Tibial nerve (tissue), 4 donors: ENCODE results near the gene MYO1D. TPM values are rescaled to one million over a fixed set of nuclear protein-coding genes. Genes with fewer than 3 reads are reported as not detected.
A peak's percentile ranks its signal among the peaks of the same experiment; 100 is the strongest.

Source experiments
- DNase-seq, 2 donors: peaks; one replicate each; pipeline ENCODE4 v3.0.0-alpha.2; 2019; ENCODE audit warnings: low spot score in 2 of 2
- H3K27ac ChIP-seq, 4 donors: fragments of 200-600 bp; sonication (generic) in 3 of 4; one replicate each; pipeline ENCODE4 v1.5.1; 2017 to 2019; ENCODE audit warnings: mild to moderate bottlenecking in 1 of 4
- H3K27me3 ChIP-seq, 2 donors: fragments of 200-600 bp; sonication (generic) in 1 of 2; one replicate each; pipeline versions ENCODE4 v1.5.1 to v1.6.0; 2017 to 2019
- H3K36me3 ChIP-seq, 3 donors: fragments of 200-600 bp; sonication (generic); one replicate each; pipeline ENCODE4 v1.5.1; 2018 to 2019
- H3K4me1 ChIP-seq, 4 donors: fragments of 200-600 bp; sonication (generic) in 3 of 4; one replicate each; pipeline ENCODE4 v1.5.1; 2017 to 2019
- H3K4me3 ChIP-seq, 4 donors: fragments of 200-600 bp; sonication (generic) in 3 of 4; one replicate each; pipeline ENCODE4 v1.5.1; 2017 to 2019; ENCODE audit warnings: mild to moderate bottlenecking in 1 of 4, moderate library complexity in 1 of 4
- H3K9me3 ChIP-seq, 4 donors: fragments of 200-600 bp; sonication (generic) in 3 of 4; one replicate each; pipeline ENCODE4 v1.5.1; 2017 to 2019
- CTCF ChIP-seq, 5 experiments: fragments of 200-600 bp in 3 of 5; fragments of 450-650 bp in 2 of 5; sonication (generic) in 3 of 5; IDR thresholded peaks; one replicate each; pipeline ENCODE4 v1.5.1; 2016 to 2019; ENCODE audit warnings: antibody characterized with exemption in 5 of 5, mild to moderate bottlenecking in 3 of 5, moderate library complexity in 2 of 5
- EP300 ChIP-seq, 2 donors: sonication (generic); formaldehyde crosslinking; IDR thresholded peaks; one replicate each; pipeline ENCODE4 v1.6.1; 2017; ENCODE audit warnings: antibody characterized with exemption in 2 of 2, mild to moderate bottlenecking in 1 of 2
- POLR2A ChIP-seq, 2 donors: fragments of 450-650 bp; IDR thresholded peaks; one replicate each; pipeline ENCODE4 v1.6.1; 2017; ENCODE audit warnings: antibody characterized with exemption in 2 of 2, mild to moderate bottlenecking in 2 of 2, moderate library complexity in 2 of 2
- WGBS, 2 donors: methylation state at CpG; one replicate each; pipeline ENCODE4 v1.1.5; 2018; 5-methylcytosine and 5-hydroxymethylcytosine counted together
- total RNA-seq, 4 donors: library from RNA; depleted of rRNA; stranded (reverse); fragments of >200 nt; gene quantifications; one replicate each; pipeline ENCODE4 v1.1.0, GENCODE V29; 2016

Gene MYO1D
- total RNA-seq, 4 donors from 2014 or later, result 28.5 to 49.6 (median 42.4) TPM

- WGBS, 2 donors, result 68% methylated on average over 11 of the region's 11 CpGs
Measured at GRCh38 chr17:32482568-32483320, 394.2 kb downstream of the MYO1D start.

GRCh38 chr17:32481193-32481592 lies 395.7 kb downstream of the MYO1D start:
- no peak overlapping the region for H3K4me3 ChIP-seq
- no peak overlapping the region for H3K27ac ChIP-seq
- TF ChIP-seq POLR2A (IDR thresholded peaks at IDR 0.05) (no peak), EP300 (IDR thresholded peaks at IDR 0.05) (no peak), CTCF (IDR thresholded peaks at IDR 0.05) (no peak)
- WGBS, 2 donors, result 75 to 80% methylated on average over 8 of the region's 8 CpGs
- no peaks in the 10 kb centered on the region for H3K9me3 ChIP-seq
- H3K27me3 ChIP-seq, result no peaks in the 10 kb centered on the region
- H3K36me3 ChIP-seq, result peaks cover 6 to 65% (median 7%) of the 10 kb centered on the region in 3 donors
- H3K4me1 ChIP-seq, result peaks cover 0 to 36% (median 16%) of the 10 kb centered on the region in 4 donors
- DNase-seq, result no peak

More at GRCh38 chr17:32482568-32483320, 394.2 kb downstream of the MYO1D start:
- TF ChIP-seq CTCF (IDR thresholded peaks at IDR 0.05), result no peak
- no peak for TF ChIP-seq EP300 (IDR thresholded peaks at IDR 0.05)
- TF ChIP-seq POLR2A (IDR thresholded peaks at IDR 0.05), result no peak
- no peaks in the 10 kb centered on the region for H3K27me3 ChIP-seq
- H3K4me3 ChIP-seq, result no peak overlapping the region
- H3K4me1 ChIP-seq, result peaks cover 0 to 42% (median 18%) of the 10 kb centered on the region in 4 donors
- H3K27ac ChIP-seq, result peak overlapping the region; percentile 14 to 79 (median 55)
- no peak for DNase-seq
- no peaks in the 10 kb centered on the region for H3K9me3 ChIP-seq
- H3K36me3 ChIP-seq, result peaks cover 0 to 49% (median 3%) of the 10 kb centered on the region in 3 donors

- no peaks in the 10 kb centered on the region for H3K9me3 ChIP-seq
- no peak overlapping the region for H3K27ac ChIP-seq
- TF ChIP-seq EP300 (IDR thresholded peaks at IDR 0.05), result no peak
- TF ChIP-seq POLR2A (IDR thresholded peaks at IDR 0.05), result no peak
- TF ChIP-seq CTCF (IDR thresholded peaks at IDR 0.05), result no peak
- WGBS, 2 donors, result 79 to 89% methylated on average over 5 of the region's 5 CpGs
- peaks cover 6 to 85% (median 17%) of the 10 kb centered on the region in 3 donors for H3K36me3 ChIP-seq
- no peak for DNase-seq
- no peaks in the 10 kb centered on the region for H3K27me3 ChIP-seq
- H3K4me1 ChIP-seq, result peaks cover 0 to 16% (median 6%) of the 10 kb centered on the region in 4 donors
- no peak overlapping the region for H3K4me3 ChIP-seq
Measured at GRCh38 chr17:32479074-32479617, 397.8 kb downstream of the MYO1D start.

GRCh38 chr17:32477220-32477619 lies 399.7 kb downstream of the MYO1D start:
- Histone ChIP-seq H3K4me1 (no peaks in the 10 kb centered on the region), H3K36me3 (peaks cover 6 to 98% (median 25%) of the 10 kb centered on the region in 3 donors), H3K4me3 (no peak overlapping the region), H3K27ac (no peak overlapping the region), H3K27me3 (no peaks in the 10 kb centered on the region), H3K9me3 (no peaks in the 10 kb centered on the region)
- WGBS, 2 donors, result 91 to 93% methylated on average over 8 of the region's 8 CpGs
- DNase-seq, result no peak
- TF ChIP-seq POLR2A (IDR thresholded peaks at IDR 0.05) (no peak), EP300 (IDR thresholded peaks at IDR 0.05) (no peak), CTCF (IDR thresholded peaks at IDR 0.05) (no peak)

- H3K36me3 ChIP-seq, result peaks cover 4 to 100% (median 31%) of the 10 kb centered on the region in 3 donors
- 94% methylated on average over 3 of the region's 3 CpGs for WGBS, 2 donors
- no peak overlapping the region for H3K27ac ChIP-seq
- no peaks in the 10 kb centered on the region for H3K4me1 ChIP-seq
- no peaks in the 10 kb centered on the region for H3K9me3 ChIP-seq
- no peaks in the 10 kb centered on the region for H3K27me3 ChIP-seq
- no peak for TF ChIP-seq POLR2A (IDR thresholded peaks at IDR 0.05)
- TF ChIP-seq CTCF (IDR thresholded peaks at IDR 0.05), result no peak
- no peak for TF ChIP-seq EP300 (IDR thresholded peaks at IDR 0.05)
- DNase-seq, result no peak
- H3K4me3 ChIP-seq, result no peak overlapping the region
Measured at GRCh38 chr17:32475258-32475657, 401.7 kb downstream of the MYO1D start.
